ENCODE data around the gene SIL1. TPM values are rescaled to one million over a fixed set of nuclear protein-coding genes. Genes with fewer than 3 reads are reported as not detected.

Gene SIL1
- total and polyA plus RNA-seq, 2 of the 8 experiments (the other 6 are each of a cell fraction or from before 2014, with no cell fraction given): 8.3 to 12.8 TPM

GRCh38 chr5:138918686-138919085, 279.5 kb downstream of the SIL1 start:
- no peak overlapping the region for H3K18ac ChIP-seq (ENCODE audit: extremely low read depth, low read length)
- no peak overlapping the region for H3K4me3 ChIP-seq (ENCODE audit: extremely low read depth in 1 of 4, insufficient read depth in 2 of 4, low read depth in 3 of 4, low read length in 4 of 4)
- no peaks in the 10 kb centered on the region for H3K79me1 ChIP-seq (ENCODE audit: low read depth, low read length)
- H3K79me2 ChIP-seq (ENCODE audit: control insufficient read depth in 1 of 2, insufficient read depth in 2 of 2, low read length in 2 of 2): no peaks in the 10 kb centered on the region
- H3K4me1 ChIP-seq (replicated peaks in 1 of 4; ENCODE audit: control insufficient read depth in 3 of 4, insufficient read depth in 4 of 4, low read length in 3 of 4): peaks cover 0 to 4% (median 2%) of the 10 kb centered on the region in 4 experiments; a peak in 2 of 7 replicates
- no peak overlapping the region for H3K56ac ChIP-seq (replicated peaks; ENCODE audit: insufficient read length, low read depth, low read length)
- no peak overlapping the region for H4K91ac ChIP-seq (replicated peaks; ENCODE audit: insufficient read length, low read length)
- H3K36me3 ChIP-seq (ENCODE audit: control insufficient read depth in 2 of 4, insufficient read depth in 4 of 4, low read length in 3 of 4): peaks cover 2 to 27% (median 7%) of the 10 kb centered on the region in 4 experiments; a peak in 7 of 8 replicates
- peaks cover 0 to 2% of the 10 kb centered on the region in 2 experiments for H4K20me1 ChIP-seq (replicated peaks in 1 of 2; ENCODE audit: control insufficient read depth in 1 of 2, insufficient read depth in 2 of 2, low read length in 2 of 2)
- H2AFZ ChIP-seq (ENCODE audit: low read length): no peak overlapping the region
- H3K23ac ChIP-seq (ENCODE audit: insufficient read length): no peak overlapping the region
- FAIRE-seq (no peak), DNase-seq (ENCODE audit: low read depth in 1 of 2, low spot score in 2 of 2) (no peak)
- H3K23me2 ChIP-seq (ENCODE audit: low read depth, low read length): no peaks in the 10 kb centered on the region
- peak overlapping the region; percentile 81; the same call in 1 of the 2 replicates for H4K8ac ChIP-seq (ENCODE audit: extremely low read depth, insufficient read depth, low read length)
- H4K5ac ChIP-seq (ENCODE audit: insufficient read length, low read depth, low read length): no peak overlapping the region
- no peaks in the 10 kb centered on the region for H3K9me3 ChIP-seq (ENCODE audit: insufficient read depth in 2 of 2, low read depth in 1 of 2, low read length in 1 of 2)
- H3K27ac ChIP-seq (ENCODE audit: low read depth, low read length): no peak overlapping the region
- H2BK20ac ChIP-seq (ENCODE audit: low read length): no peak overlapping the region
- CTCF ChIA-PET (ENCODE audit: partially characterized antibody): no interaction called here
- H3K4ac ChIP-seq (replicated peaks; ENCODE audit: insufficient read length, low read depth, low read length): no peak overlapping the region
- no peaks in the 10 kb centered on the region for H3K27me3 ChIP-seq (replicated peaks in 1 of 4; ENCODE audit: control insufficient read depth in 3 of 4, extremely low read depth in 1 of 4, insufficient read depth in 3 of 4, low read length in 3 of 4)
- H3K14ac ChIP-seq (ENCODE audit: insufficient read length): no peak overlapping the region
- POLR2A ChIA-PET (ENCODE audit: partially characterized antibody): no interaction called here
- no peak overlapping the region for H2BK120ac ChIP-seq (replicated peaks; ENCODE audit: low read depth, low read length)
- H2BK5ac ChIP-seq (ENCODE audit: low read depth, low read length): no peak overlapping the region
- H2AK5ac ChIP-seq (ENCODE audit: low read depth, low read length): no peak overlapping the region
- H3K9ac ChIP-seq (replicated peaks in 1 of 4; ENCODE audit: extremely low read depth in 1 of 4, low read depth in 3 of 4, low read length in 3 of 4): no peak overlapping the region
- no peak overlapping the region for H2BK12ac ChIP-seq (ENCODE audit: low read depth, low read length)
- H3K4me2 ChIP-seq (ENCODE audit: insufficient read depth in 1 of 2, low read depth in 2 of 2, low read length in 2 of 2): no peak overlapping the region
- 79% methylated on average over 4 of the region's 4 CpGs; no CpG with 5 or more reads in 1 of the 2 experiments for WGBS, 2 experiments (ENCODE audit: extremely low coverage in 1 of 2, insufficient coverage in 1 of 2, insufficient read length in 1 of 2, insufficient replicate concordance in 2 of 2, low coverage in 1 of 2, low lambda C conversion rate in 2 of 2, missing lambda C conversion rate in 1 of 2)
- H2BK15ac ChIP-seq (ENCODE audit: low read length): no peak overlapping the region
- TF ChIP-seq SRF (IDR thresholded peaks at IDR 0.05; ENCODE audit: low read depth, low read length) (no peak), POLR2AphosphoS5 (IDR thresholded peaks at IDR 0.05; ENCODE audit: low read depth, low read length) (peak; percentile 44; the same call in 1 of the 2 replicates), EP300 (IDR thresholded peaks at IDR 0.05; ENCODE audit: borderline replicate concordance in 1 of 2, low read depth in 2 of 2, low read length in 2 of 2) (no peak), RBBP5 (IDR thresholded peaks at IDR 0.05; ENCODE audit: borderline replicate concordance, low read depth, low read length) (no peak), JUND (IDR thresholded peaks at IDR 0.05; ENCODE audit: low read length) (no peak), USF2 (IDR thresholded peaks at IDR 0.05; ENCODE audit: low read length) (no peak)
